ENCODE measurements around the gene SMCO2.

The SMCO2 gene

DNA sequence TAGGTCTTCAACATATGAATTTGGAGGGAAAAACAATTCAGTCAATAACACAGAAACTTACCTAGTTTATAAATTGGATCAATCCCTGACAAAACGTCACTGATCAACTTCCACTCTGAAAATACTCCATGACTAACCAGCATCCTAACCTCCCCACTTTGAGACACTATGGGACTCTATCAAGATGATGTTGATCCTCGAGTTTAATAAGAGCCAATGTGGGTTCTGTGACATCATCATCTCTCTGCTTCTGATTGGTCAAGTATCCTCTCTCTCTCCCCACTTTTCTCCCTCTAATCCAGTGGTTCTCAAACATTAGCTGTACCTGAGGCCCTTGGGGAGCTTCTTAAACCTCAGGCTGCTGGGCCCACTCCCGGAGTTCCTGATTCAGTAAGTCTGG lies at the start of gene SMCO2:
SMCO2 (plus strand) TSS at position 301 of the 400 bp plus-strand sequence. CDS start 23,896 bp downstream, outside the sequence.
- no peak for DNase-seq (ENCODE audit: low spot score)

DNA sequence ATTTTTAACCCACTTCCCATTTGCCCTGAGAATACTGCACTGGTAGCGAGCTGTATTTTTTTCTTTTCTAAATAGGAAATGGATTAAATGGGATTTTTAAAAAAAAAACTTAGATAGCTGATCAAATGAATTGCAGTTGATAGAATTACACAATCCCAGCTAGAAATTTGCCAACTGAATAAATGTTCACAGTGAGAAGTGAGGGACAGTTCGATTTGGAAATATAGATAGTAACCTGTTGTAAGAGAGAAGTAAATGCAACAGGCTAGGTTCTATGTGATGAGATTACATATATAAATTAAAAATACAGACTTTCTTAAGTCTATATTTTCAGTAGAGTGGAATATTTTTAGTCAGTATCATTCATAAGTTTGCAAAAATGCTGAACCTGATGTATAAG lies 48.1 kb upstream of the SMCO2 start:
- no peak for DNase-seq (ENCODE audit: low spot score)

DNA sequence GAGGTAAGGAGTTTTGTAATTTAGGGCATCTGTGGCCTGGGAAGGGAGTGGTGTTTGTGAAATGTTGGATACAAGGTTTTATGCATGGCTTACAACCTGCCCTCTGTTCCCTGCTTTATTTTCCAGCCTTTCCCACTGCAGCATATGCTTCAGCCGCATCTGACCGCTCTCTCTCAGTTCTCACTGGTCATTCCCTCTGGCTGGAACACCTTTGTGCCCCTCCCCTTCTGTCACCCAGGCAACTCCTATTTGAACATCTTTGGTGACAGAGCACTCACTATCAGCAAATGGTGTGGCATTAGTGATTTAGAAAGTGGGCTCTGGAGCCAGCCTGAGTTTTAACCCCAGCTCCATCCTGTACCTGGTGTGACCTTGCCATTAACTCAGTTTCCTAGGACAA lies 47.5 kb upstream of the SMCO2 start:
- no peak for DNase-seq (ENCODE audit: low spot score)

DNA sequence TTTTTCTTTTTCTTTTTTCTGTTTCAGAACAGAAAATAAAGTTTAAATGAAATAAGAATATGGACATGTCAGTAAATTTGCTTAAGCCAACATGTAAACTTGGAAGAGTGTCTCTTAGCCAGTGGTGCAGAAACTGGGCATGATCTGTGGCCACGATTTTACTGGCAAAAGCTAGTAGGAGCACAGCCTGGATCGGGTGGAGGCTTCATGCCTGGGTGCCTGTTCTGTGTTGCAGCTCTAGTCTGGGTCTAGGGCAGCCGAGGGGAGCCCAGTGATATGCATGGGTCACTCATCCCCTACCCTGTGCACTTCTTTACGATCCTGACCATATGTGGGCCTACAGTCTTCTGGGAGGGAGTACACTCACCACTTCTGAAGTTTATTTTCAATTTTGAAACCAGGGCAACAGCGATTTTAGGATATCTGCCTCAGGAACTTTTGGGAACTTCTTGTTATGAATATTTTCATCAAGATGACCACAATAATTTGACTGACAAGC lies 45.6 kb upstream of the SMCO2 start:
- DNase-seq (ENCODE audit: low spot score): no peak

DNA sequence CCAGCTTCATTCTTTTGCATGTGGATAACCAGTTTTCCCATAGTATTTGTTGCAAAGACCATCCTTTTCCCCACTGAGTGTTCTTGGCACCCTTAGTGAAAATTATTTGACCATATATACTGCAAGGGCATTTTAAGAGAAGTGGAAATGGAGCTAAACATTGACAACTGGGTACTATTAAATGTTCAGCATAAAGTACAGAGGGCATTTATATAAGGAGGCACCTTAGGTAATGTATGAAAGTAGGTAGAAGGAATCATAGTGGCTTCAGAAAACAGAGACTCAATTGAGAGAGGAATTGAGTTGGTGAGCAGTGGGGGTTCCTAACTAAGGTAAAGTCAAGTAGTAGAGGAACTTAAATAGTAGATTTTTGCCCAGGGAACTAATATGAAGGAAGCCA lies 34.5 kb upstream of the SMCO2 start:
- no peak for DNase-seq (ENCODE audit: low spot score)

DNA sequence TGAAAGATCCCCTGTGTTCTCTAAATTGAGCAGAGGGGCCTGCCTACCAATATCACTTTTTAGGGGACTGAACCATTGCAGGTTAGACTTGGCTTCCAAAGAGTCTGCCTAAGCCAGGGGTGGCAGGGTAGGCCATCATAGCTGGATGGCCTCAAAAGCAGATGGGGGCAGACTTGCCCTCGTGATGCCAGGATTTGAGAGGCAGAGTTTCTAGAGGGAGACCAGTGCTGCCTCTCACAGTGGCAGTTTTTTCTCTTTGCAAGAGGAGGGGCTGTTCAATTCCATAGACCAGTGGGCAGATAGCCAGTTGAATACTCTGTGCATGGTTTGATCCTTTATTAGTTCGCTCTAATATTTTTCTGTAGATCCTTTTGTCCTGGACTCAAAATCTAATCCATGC lies 23.8 kb upstream of the SMCO2 start:
- no peak for DNase-seq (ENCODE audit: low spot score)

DNA sequence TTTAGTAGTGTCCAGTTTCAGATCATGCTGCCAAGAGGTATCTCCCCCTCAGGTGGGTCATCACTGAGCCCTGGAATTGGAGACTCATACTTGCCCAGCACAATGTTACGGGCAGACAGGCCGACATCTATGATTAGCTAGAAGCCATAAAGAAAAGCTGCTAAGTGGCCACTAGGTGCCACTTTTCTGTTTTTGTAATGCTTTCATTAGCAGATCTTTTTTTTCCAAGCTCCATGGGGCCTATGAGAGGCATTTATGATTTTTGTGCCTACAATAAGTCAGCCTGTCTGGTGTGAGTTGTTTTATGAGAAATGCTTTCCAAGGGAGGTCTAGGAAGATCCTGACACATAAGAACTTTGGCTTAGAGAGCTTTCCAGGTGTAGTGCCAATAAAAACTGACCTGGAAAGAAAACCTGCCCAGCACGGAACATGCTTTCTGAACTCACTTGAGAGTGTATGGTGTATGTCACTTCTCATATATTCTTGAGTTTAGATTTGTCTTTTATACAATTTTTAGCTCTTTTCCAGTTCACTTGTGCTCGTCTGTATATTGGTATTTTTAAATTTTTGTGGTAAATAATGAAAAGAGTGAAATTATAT lies 21.8 kb upstream of the SMCO2 start:
- peak; percentile 53 for DNase-seq (ENCODE audit: low spot score)

DNA sequence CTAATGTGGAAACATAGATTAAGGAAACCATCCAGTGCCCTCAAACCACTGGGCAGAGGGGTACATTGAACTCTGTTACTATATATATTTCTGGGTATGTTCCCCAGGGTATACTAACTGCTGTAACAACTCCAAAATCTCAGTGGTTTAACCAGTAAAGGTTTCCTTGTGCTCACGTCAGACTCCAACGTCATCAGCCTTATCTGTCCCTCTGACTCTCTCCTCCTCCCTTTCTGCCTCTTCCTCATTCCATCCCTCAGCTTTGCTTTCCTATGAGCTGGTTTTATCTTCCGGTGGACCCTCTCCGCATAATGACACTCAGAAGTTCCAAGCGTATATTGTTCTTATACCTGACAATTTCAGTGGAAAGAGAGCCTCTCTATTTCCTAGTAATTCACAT lies 21.2 kb upstream of the SMCO2 start:
- DNase-seq (ENCODE audit: low spot score): no peak

DNA sequence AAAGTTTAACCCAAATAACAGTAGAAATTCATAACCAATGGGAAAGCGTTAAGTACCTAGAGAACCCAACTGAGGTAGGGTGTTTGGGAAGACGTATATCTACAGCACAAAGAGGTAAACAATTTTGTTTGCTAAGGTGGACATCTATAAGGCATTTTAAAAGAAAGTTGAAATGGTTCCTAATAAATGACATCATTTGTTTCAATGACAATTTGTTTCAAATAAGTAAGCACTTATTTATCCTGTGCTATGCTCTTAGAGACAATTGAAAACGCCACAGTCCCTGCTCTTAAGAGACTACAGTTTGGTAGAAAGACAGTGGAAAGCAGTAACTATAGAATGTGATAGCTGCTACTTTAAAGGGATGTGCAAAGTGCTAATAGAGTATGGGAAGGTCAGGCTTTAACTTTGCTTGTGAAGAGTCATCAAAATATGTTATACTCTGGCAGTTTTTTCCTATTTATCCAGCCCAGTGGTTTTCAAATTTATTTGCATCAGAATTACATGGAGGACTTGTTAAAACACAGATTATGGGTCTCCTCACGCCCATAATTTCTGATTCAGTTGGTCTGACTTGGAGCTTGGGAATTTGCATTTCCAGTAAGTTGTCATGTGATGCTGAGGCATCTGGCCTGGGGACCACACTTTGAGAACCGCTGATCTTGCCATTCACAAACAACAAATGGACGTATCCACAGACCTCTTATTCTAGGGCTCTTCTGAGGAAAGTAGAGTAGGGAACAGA lies 19.6 kb upstream of the SMCO2 start:
- no peak for DNase-seq (ENCODE audit: low spot score)

DNA sequence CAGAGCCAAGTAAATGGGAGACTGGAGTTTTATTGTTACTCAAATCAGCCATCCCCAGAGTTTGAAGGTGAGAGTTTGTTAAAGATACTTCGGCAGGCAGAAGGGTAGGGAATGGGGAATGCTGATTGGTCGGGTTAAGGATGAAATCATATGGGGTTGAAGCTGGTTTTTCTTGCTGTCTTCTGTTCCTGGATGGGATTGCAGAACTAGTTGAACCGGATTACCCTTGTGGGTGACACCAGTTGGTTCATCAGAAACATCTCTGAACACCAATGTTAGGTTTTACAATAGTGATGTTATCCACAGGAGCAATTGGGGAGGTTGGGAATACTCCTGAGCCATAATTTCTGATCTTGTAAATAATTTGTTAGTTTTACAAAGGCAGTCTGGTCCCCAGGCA lies 18.7 kb upstream of the SMCO2 start:
- no peak for DNase-seq (ENCODE audit: low spot score)

DNA sequence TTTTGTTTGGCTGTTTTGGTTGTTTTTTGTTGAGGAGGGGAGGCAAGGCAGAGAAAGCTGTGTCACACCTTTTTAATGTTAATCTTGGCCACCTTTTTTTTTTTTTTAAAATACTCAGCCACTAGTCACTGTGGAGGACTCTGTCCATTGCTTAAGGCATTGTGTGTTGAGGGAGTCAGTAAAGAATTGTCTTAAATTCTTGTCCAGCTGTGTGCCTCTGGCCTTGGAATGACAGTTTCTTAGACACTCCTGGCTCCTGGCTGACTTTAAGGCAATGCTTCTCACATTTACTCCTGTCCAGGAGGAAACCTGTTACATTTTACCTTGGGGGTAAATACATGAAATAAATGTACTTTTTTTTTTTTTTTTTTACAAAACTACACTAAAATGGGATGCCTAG lies 18.1 kb upstream of the SMCO2 start:
- no peak for DNase-seq (ENCODE audit: low spot score)

DNA sequence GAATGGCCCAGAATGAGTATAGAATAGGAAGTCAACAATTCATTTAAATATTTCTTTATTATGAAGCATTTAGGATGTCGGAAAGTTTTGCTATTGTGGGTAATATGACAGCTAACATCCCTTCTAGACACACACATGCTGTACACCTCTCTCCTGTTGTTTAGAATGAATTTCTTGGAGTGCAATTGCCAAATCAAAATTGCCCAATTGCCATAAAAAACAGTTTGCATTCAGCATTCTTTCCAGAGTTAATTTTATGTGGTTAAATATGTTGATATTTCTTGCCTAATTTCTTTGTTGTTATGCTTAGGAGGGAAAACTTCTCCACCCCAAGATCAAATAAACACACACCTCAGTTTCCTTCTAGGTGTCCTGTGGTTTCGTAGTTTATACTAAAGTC lies 16.9 kb upstream of the SMCO2 start:
- DNase-seq (ENCODE audit: low spot score): no peak

DNA sequence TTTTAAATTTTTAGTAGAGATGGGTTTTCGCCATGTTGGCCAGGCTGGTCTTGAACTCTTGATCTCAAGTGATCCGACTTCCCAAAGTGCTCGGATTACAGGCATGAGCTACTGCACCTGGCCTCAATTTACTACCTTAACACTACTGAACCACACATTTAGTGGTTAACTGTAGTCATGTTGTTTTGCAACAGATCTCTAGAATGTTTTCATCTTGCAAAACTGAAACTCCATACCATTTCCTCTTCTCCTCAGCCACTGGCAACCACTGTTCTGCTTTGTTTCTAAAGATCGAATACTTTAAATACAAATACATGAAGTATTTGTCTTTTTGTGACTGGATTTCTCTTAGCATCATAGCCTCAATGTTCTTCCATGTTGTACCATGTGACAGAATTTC lies 15.4 kb upstream of the SMCO2 start:
- no peak for DNase-seq (ENCODE audit: low spot score)

DNA sequence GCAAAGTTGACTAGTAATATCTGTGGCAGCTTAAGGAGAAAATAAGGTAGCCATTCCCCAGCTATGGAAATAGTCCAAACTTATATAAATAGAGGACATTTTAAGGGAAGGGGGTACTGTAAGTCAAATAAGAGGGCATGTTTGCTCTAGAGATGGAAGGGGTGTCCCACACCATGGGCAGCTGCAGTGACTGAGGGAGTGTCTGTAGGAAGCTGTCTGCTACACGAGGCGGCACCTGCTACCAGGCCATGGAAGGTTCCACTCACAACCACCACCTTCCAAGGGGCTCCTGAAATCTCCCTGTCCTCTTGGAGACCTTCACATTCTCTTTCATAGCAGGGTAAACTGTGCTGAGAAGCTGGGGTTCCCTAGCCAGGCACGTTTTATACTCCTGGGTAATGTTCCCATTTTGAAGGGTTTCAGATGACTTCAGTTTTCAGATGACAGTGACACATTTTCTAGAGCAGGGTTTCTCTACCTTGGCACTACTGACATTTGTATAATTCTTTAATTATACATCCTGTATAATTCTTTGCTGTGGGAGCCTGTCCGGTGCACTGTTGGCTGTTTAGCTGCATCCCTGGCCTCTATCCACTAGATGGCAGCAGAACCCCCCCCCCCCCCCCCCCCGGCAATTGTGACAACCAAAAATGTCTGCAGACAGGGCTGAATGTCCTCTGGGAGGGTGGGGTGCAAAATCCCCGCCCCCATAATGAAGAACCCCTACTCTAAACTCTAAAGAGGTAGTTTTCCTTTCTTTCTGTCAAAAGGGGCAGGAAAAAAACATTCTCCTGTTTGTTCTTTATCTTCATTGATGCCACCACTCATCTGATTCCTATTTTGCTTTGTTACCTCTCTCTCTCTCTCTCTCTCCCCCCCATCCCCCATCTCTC lies 11.6 kb upstream of the SMCO2 start:
- peak; percentile 56 for DNase-seq (ENCODE audit: low spot score)

DNA sequence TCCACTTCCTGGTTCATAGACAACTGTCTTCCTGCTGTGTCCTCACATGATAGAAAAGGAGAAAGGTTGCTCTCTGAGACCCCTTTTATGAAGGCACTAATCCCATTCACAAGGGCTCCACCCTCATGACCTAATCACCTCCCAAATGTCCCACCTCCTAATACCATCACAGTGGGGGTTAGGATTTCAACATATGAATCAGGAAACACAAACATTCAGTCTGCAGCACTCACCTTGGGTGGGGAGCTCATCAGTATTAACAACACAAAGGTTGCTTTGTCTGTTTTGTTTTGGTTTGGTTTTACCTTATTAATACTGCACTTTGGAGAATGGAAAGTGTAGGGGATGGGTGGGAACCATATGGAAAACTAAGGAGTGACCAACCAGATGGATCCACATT lies 10.5 kb upstream of the SMCO2 start:
- no peak for DNase-seq (ENCODE audit: low spot score)

DNA sequence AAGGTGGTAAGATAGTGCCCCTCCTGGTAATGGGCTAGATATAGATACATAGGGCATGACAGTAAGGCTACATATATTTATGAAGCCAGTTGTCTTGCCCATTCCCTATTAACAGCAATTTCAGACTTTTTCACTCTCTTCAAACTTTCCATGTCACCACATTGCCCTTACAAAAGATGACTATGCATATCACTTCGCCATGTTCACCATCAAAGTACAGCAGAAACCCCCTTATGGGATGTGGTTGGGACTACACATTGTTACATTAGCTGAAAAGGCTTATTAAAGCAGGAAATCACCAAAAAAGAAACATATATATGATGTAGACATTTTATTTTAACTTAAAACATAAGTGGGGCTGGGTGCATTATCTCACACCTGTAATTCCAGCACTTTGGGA lies 9.8 kb upstream of the SMCO2 start:
- DNase-seq (ENCODE audit: low spot score): no peak

DNA sequence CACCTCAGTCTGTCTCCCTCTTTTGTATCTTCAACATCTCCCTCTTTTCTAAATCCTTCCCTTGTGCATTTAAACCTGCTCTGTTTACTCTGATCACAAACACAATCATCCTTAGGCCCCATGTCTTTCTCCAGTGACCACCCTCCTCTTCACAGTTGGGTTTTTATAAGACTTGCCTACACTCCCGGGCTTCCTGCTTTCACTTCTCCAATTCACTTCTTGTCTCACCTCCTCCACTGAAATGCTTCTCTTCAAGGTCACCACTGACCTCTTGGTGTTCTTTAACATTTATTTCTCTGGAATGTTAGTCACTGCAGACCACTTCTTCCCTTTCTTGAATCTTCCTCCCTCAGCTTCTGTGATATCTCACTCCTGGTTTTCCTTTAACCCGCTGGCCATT lies 8.7 kb upstream of the SMCO2 start:
- DNase-seq (ENCODE audit: low spot score): no peak

DNA sequence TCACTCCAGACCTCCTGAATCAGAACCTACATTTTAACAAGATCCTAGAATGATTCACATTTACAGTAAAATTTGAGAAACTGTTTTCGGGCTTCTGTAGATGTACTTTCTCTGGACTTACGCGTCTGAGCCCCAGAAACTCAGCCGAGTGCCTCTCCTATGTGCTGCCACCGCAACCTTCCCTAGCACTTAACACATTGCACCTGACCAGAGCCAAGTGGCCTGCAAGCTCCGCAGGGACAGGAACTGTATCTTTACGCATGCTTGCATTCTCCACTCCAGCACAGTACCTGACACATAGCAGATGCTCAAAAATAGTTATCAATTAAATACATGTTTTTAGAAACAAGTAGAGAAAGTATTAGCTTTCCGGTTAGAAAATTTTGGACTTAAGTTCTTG lies 1.2 kb downstream of the SMCO2 start:
- DNase-seq (ENCODE audit: low spot score): no peak

DNA sequence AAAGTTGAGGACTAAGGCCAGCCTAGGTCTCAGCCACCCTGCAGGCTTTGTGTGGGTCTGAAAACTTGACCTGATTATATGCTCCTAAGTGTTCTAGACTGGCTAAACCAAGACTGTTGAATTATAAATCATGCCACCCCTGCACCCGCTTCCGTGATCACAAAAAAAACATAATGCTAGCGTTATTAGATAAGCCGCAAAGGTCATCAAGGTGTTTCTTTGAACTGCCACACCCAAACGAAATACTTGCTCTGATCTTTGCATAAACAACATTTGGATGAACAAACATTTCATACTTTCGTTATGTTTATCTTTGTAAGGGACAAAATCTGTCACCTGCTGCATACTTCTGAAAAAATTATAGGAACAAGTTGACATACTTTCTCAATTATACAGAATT lies 2.5 kb downstream of the SMCO2 start:
- no peak for DNase-seq (ENCODE audit: low spot score)

DNA sequence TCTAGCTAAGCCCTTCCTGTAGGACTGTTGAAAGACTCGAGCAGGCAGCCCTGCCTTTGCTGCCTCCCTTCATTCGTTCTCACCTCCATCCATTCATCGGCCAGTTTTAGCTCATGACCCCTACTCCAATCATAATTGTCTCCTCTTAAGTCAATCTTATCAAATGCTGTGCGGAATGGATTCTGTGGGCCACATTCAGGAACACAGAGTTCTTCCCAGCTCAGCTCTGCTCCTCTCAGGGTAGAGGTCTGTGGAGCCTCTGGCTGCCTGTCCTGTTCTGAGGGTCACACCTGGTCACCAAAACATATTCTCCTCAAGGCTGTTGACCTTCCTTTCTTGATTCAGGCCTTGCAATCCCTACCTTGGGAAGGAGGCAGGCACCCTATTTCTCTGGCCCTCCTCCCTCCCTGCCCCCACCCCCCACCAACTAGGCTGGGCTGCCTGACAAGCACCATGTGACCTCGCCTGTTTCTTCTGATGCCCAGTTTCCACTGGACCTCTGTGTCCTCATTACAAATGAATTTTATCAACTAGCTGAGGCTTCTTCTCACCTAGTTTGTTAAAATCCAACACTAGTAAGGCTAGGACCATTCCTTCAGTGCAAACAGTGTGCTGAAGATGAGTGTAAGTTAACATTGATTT lies 3.5 kb downstream of the SMCO2 start:
- no peak for DNase-seq (ENCODE audit: low spot score)

DNA sequence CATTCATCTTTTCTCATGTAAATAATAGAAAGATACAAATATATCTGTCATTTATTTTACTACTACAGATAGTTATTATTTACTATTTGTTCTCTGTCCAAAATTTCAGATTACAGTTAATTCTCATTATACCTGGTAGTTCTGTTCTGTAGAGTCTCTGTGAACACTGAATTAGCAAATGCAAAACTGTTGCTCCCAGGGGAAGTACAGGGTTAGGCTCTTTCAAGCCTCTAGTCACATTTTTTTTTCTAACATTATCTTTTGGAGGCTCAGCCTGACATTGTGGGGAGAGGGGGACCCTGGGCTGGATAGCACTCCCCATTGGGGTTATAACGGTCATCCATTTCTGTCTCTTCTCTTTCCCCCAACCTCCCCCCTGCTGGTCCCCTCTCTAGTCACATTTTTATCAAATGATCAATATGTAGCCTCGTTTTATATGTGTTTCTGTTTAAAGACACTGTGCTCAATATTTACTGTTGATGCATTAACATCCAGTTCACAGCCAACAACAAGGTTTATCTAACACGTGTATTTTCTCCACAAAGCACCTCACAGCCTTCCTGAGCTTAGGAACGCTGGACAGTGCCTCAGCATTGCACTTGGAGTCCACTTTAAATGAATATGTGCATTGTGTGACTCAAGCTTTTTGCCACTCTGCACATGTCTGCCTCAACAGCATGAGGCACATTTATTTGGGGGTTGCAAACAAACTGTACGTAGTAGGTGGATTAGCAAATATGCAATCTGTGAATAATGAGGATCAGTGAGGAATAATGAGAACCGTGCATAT lies 4.7 kb downstream of the SMCO2 start:
- DNase-seq (ENCODE audit: low spot score): no peak

DNA sequence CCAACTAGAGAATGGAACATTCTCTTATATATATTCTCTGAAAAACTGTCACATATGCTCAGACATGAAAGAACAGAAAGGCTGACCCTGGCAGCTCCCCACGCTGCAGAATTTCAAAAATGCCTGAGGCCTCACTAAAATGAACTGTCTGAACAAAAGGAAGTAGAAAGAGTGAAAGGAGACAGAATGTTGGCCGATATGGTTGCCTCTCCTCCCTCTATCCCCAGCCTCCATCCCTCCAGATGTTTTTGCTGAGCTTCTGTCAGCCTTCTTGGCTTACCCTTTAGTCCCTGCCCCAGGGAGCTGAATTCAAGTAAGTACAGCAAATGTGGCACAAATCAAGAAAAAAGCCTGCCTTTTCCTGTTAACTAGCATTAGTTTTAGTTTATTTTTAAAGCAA lies 6.9 kb downstream of the SMCO2 start:
- no peak for DNase-seq (ENCODE audit: low spot score)
